GM10248 (cell line): ENCODE measurements around the gene MPP1.
A peak's percentile ranks its signal among the peaks of the same experiment; 100 is the strongest.

Source experiments
- CTCF ChIA-PET: fragments of 300-600 bp; sonication (Branson Sonifier 250); formaldehyde crosslinking; extraction: SDS; loops from one replicate; lab custom pipeline; 2021; ENCODE audit warnings: antibody characterized with exemption; lab: Yijun Ruan, JAX
- POLR2A ChIA-PET: fragments of 350-650 bp; sonication (Branson Sonifier 250); formaldehyde crosslinking; extraction: SDS; loops from one replicate; lab custom pipeline; 2020; ENCODE audit warnings: antibody characterized with exemption; lab: Yijun Ruan, JAX
- DNase-seq: peaks from one replicate; pipeline ENCODE4 v3.0.0; 2012; ENCODE audit errors: extremely low spot score
- CTCF ChIP-seq: IDR thresholded peaks from 2 replicates; pipeline ENCODE4 v1.5.1; 2012; ENCODE audit warnings: mild to moderate bottlenecking, low read depth; ENCODE audit errors: extremely low read depth, missing control alignments, control extremely low read depth

MPP1 gene

GRCh38 chrX:154804957-154805695 is at the start of gene MPP1:
Gene MPP1 (minus strand): TSS chrX:154805485. CDS start chrX:154805373, 112 bp downstream.
- CTCF ChIA-PET: interaction anchor here (1.0 kb wide), 1 partner anchor 26 kb away, joined by 3 read pairs; no protein-coding TSS in a partner anchor

GRCh38 chrX:154850957-154851611 is 45.8 kb upstream of the MPP1 start:
- DNase-seq: no peak
- no peak for TF ChIP-seq CTCF
- POLR2A ChIA-PET: no interaction called here
- CTCF ChIA-PET: no interaction called here

More at GRCh38 chrX:154804957-154805695, at the start of gene MPP1:
- POLR2A ChIA-PET: interaction anchor here (0.8 kb wide), 1 partner anchor 43 kb away, joined by 3 read pairs; the partner anchor contains the start of gene DKC1
- TF ChIP-seq CTCF: no peak
- DNase-seq: peak; percentile 88

GRCh38 chrX:154840856-154841255 is 35.6 kb upstream of the MPP1 start:
- CTCF ChIA-PET: interaction anchor here (0.8 to 1.2 kb wide), 3 partner anchors 9 to 14 kb away, joined by 4 to 5 read pairs (median 5); no protein-coding TSS in a partner anchor
- peak; percentile 18 for TF ChIP-seq CTCF
- POLR2A ChIA-PET: no interaction called here
- peak; percentile 33 for DNase-seq

GRCh38 chrX:154836163-154836562 is 30.9 kb upstream of the MPP1 start:
- no peak for TF ChIP-seq CTCF
- ChIA-PET POLR2A (no interaction called here), CTCF (no interaction called here)
- DNase-seq: no peak

- DNase-seq: no peak
- no peak for TF ChIP-seq CTCF
- ChIA-PET POLR2A (no interaction called here), CTCF (interaction anchor here (0.7 to 1.5 kb wide), 2 partner anchors 72 to 87 kb away, joined by 3 to 4 read pairs; partner anchors contain the start of gene DKC1)
Measured at GRCh38 chrX:154834562-154834961, 29.3 kb upstream of the MPP1 start, which contains the start of gene SMIM9. Gene SMIM9 (minus strand): TSS chrX:154834662. CDS start chrX:154830856, 3,806 bp downstream.

- TF ChIP-seq CTCF: no peak
- POLR2A ChIA-PET: no interaction called here
- CTCF ChIA-PET: interaction anchor here (1.5 kb wide), 1 partner anchor 71 kb away, joined by 4 read pairs; the partner anchor contains the start of gene DKC1
- DNase-seq: no peak
Measured at GRCh38 chrX:154833746-154834274, 28.5 kb upstream of the MPP1 start.
